Loucy (cell line): ENCODE data around the gene GJB3.

Experiments used
- EZH2phosphoT487 ChIP-seq: fragments of 200-600 bp; IDR thresholded peaks from 2 replicates; pipeline ENCODE4 v1.6.1; 2018; ENCODE audit warnings: antibody characterized with exemption, mild to moderate bottlenecking, moderate library complexity, borderline replicate concordance
- TF ChIP-seq, protein P1 (sequence below): fragments of 200-600 bp; sonication (generic); conservative IDR thresholded peaks from 2 replicates; pipeline ENCODE4 v1.5.1; 2014; ENCODE audit warnings: mild to moderate bottlenecking, antibody characterized with exemption, low read length

DNA sequence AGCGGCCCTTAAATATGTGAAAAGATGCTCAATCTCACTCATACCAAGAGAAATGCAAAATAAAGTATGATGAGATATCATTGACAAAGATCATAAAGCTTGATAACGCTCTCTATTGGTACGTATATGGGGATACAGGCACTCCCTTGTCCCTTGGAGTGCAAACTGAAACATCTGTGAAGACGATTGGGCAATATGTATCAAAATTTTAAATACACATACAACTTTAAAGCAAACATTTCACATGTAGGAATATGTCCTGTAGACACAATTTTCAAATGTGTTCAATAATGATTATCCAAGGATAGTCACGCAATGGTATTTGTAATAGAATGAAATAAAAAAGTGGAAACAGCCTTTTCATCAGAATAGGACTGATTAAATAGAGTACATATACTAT lies 2.0 kb upstream of the GJB3 start:
- TF ChIP-seq, protein P1, sequence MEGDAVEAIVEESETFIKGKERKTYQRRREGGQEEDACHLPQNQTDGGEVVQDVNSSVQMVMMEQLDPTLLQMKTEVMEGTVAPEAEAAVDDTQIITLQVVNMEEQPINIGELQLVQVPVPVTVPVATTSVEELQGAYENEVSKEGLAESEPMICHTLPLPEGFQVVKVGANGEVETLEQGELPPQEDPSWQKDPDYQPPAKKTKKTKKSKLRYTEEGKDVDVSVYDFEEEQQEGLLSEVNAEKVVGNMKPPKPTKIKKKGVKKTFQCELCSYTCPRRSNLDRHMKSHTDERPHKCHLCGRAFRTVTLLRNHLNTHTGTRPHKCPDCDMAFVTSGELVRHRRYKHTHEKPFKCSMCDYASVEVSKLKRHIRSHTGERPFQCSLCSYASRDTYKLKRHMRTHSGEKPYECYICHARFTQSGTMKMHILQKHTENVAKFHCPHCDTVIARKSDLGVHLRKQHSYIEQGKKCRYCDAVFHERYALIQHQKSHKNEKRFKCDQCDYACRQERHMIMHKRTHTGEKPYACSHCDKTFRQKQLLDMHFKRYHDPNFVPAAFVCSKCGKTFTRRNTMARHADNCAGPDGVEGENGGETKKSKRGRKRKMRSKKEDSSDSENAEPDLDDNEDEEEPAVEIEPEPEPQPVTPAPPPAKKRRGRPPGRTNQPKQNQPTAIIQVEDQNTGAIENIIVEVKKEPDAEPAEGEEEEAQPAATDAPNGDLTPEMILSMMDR: no peak
- TF ChIP-seq EZH2phosphoT487: no peak
